ENCODE data around the gene PDE4D.

DNA sequence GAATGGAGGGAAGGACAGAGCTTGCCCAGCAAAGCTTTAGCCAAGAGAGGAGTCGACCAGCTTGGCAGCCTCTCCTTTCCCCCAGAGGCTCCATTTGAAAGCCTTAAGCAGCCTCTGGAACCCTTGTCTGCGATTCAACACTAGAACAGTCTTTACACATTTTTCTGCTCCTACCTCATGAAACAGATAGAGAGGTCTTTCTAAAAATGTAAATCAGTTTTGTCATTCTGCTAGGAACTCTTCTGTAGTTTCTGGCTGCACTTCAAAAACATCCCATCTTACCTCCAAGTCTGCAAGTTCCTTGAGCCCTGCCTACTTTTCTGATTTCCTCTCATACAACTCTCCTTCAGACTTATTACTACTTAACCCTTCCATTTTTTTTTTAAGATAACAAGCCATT is 70.1 kb downstream of the PDE4D start:
- TF ChIP-seq, protein P1, sequence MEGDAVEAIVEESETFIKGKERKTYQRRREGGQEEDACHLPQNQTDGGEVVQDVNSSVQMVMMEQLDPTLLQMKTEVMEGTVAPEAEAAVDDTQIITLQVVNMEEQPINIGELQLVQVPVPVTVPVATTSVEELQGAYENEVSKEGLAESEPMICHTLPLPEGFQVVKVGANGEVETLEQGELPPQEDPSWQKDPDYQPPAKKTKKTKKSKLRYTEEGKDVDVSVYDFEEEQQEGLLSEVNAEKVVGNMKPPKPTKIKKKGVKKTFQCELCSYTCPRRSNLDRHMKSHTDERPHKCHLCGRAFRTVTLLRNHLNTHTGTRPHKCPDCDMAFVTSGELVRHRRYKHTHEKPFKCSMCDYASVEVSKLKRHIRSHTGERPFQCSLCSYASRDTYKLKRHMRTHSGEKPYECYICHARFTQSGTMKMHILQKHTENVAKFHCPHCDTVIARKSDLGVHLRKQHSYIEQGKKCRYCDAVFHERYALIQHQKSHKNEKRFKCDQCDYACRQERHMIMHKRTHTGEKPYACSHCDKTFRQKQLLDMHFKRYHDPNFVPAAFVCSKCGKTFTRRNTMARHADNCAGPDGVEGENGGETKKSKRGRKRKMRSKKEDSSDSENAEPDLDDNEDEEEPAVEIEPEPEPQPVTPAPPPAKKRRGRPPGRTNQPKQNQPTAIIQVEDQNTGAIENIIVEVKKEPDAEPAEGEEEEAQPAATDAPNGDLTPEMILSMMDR (IDR thresholded peaks at IDR 0.05) = no peak
- TF ChIP-seq ZFX (IDR thresholded peaks at IDR 0.05; ENCODE audit: borderline replicate concordance) = no peak

All from 22Rv1 (cell line).